ENCODE data around the gene TPPP2. TPM values are rescaled to one million over a fixed set of nuclear protein-coding genes. Genes with fewer than 3 reads are reported as not detected.

Gene TPPP2
- total and polyA plus RNA-seq, 2 donors (not counting 1 experiment from before 2014, with no cell fraction given), result not detected

DNA sequence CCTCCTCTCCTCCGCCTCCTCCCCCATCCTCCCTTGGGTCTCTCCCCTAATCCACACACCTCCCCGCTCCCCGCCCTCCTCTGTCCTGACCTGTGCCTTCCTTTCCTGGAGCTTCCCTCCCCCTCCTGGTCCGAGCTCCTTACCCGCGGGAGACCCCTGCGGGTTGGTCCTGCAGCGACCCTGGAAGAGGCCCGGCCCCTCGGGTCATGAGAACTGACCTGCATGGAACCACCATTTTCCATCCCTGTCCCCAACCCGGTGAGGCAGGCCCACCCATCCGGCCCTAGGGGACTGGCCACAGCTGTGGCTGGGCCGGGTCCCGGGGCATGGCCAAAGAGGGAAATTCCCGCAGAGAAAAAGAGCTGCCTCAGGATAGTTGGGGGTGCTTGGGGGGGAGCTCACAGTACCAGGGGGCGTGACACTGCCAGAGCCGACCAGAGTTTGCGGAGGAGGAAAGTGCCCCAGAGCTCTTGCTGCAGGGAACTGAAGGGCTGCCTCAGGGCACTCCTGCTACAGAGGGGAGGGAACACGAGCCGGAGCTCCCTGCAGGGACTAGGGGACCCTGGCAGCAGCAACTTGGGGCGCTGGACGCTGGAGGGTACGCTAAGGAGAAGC lies 40.7 kb downstream of the TPPP2 start:
- Histone ChIP-seq H3K27me3 (replicated peaks in 1 of 4; ENCODE audit: control extremely low read depth in 1 of 4, control insufficient read depth in 3 of 4, insufficient read depth in 4 of 4, low read length in 3 of 4) (peaks cover 0 to 50% (median 18%) of the 10 kb centered on the region in 4 experiments), H3K9me3 (ENCODE audit: control extremely low read depth in 1 of 3, control insufficient read depth in 2 of 3, insufficient read depth in 1 of 3, low read length in 2 of 3) (peaks cover 0 to 9% (median 0%) of the 10 kb centered on the region in 3 donors), H3K4me3 (ENCODE audit: control extremely low read depth in 1 of 5, extremely low read depth in 1 of 5, insufficient read depth in 1 of 5, low read depth in 2 of 5, low read length in 4 of 5) (peak overlapping the region; percentile 17 to 69 (median 53)), H2AFZ (ENCODE audit: insufficient read depth, low read depth, low read length, poor library complexity, severe bottlenecking) (peak overlapping the region; percentile 43), H3K79me2 (ENCODE audit: control insufficient read depth, insufficient read depth, low read length) (no peaks in the 10 kb centered on the region), H3K36me3 (replicated peaks in 1 of 2; ENCODE audit: control extremely low read depth in 1 of 2, control insufficient read depth in 1 of 2, extremely low read depth in 1 of 2, insufficient read depth in 2 of 2, low read length in 1 of 2) (no peaks in the 10 kb centered on the region), H3K4me1 (ENCODE audit: control insufficient read depth in 2 of 2, insufficient read depth in 2 of 2, low read length in 2 of 2) (peaks cover 34 to 40% of the 10 kb centered on the region in 2 donors), H4K20me1 (ENCODE audit: control insufficient read depth, insufficient read depth, low read length, poor library complexity, severe bottlenecking) (no peaks in the 10 kb centered on the region), H3K4me2 (replicated peaks; ENCODE audit: low read depth, low read length, poor library complexity, severe bottlenecking) (peak overlapping the region; percentile 97), H3K27ac (ENCODE audit: low read length in 2 of 2) (no peak overlapping the region), H3K9ac (ENCODE audit: low read length) (peak overlapping the region; percentile 70)
- TF ChIP-seq, protein P1, sequence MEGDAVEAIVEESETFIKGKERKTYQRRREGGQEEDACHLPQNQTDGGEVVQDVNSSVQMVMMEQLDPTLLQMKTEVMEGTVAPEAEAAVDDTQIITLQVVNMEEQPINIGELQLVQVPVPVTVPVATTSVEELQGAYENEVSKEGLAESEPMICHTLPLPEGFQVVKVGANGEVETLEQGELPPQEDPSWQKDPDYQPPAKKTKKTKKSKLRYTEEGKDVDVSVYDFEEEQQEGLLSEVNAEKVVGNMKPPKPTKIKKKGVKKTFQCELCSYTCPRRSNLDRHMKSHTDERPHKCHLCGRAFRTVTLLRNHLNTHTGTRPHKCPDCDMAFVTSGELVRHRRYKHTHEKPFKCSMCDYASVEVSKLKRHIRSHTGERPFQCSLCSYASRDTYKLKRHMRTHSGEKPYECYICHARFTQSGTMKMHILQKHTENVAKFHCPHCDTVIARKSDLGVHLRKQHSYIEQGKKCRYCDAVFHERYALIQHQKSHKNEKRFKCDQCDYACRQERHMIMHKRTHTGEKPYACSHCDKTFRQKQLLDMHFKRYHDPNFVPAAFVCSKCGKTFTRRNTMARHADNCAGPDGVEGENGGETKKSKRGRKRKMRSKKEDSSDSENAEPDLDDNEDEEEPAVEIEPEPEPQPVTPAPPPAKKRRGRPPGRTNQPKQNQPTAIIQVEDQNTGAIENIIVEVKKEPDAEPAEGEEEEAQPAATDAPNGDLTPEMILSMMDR (IDR thresholded peaks at IDR 0.05), result no peak
- TF ChIP-seq EZH2 (IDR thresholded peaks at IDR 0.05; ENCODE audit: borderline replicate concordance, insufficient read depth, low read depth, low read length, poor library complexity, severe bottlenecking), result peak; percentile 74
- H3K4me3 Mint-ChIP-seq, result peak overlapping the region; percentile 93
- POLR2A ChIA-PET, result interaction anchor here (0.9 to 2.7 kb wide), 6 partner anchors 22 to 1848 kb away, joined by 3 to 27 read pairs (median 6); partner anchors contain the start of genes NDRG2, RBM23 and ZNF219
- DNase-seq (no peak), ATAC-seq (ENCODE audit: low read depth) (peak; percentile 26)
- intact Hi-C loops (cut with micrococcal nuclease), result loop anchor here (1.0 to 2.0 kb wide), 3 partner anchors 33 to 56 kb away; partner anchors contain the start of gene NDRG2
- H3K27me3 Mint-ChIP-seq, result peaks cover 27% of the 10 kb centered on the region
- CTCF ChIA-PET, result interaction anchor here (0.7 to 6.2 kb wide), 13 partner anchors 13 to 99 kb away, joined by 3 to 133 read pairs (median 5); partner anchors contain the start of gene TMEM253
- H3K27ac Mint-ChIP-seq, result peak overlapping the region; percentile 73
- no peaks in the 10 kb centered on the region for H3K9me3 Mint-ChIP-seq (ENCODE audit: insufficient read depth)
- peaks cover 44% of the 10 kb centered on the region for H3K4me1 Mint-ChIP-seq
- WGBS (ENCODE audit: insufficient coverage), result under 1% methylated on average over 22 of the region's 23 CpGs

Data from B cell (primary cell).